HG03060 (cell line): ENCODE measurements around the gene ADARB2.
"Not testable (repeated sequence)": the region's sequence is repeated elsewhere in the genome, so short reads cannot be mapped to it uniquely, and the experiment has no call there.

Experiments
- ATAC-seq: cut with Tn5 transposase; IDR thresholded peaks from one replicate; pipeline ENCODE4 v1.9.1; 2021; ENCODE audit warnings: low read depth, moderate number of reproducible peaks; ENCODE audit not compliant: unreplicated experiment

ADARB2 gene

GRCh38 chr10:1230592-1231275 lies 506.6 kb downstream of the ADARB2 start:
- ATAC-seq, result no peak

- ATAC-seq, result no peak
Measured at GRCh38 chr10:1230138-1230537, 507.2 kb downstream of the ADARB2 start.

GRCh38 chr10:1229574-1229973 lies 507.8 kb downstream of the ADARB2 start:
- ATAC-seq, result no peak

GRCh38 chr10:1229116-1229515 lies 508.2 kb downstream of the ADARB2 start:
- no peak for ATAC-seq

- ATAC-seq, result no peak
Measured at GRCh38 chr10:1228467-1228975, 508.8 kb downstream of the ADARB2 start.

- no peak for ATAC-seq
Measured at GRCh38 chr10:1227510-1228402, 509.6 kb downstream of the ADARB2 start.

- not testable (repeated sequence) for ATAC-seq
Measured at GRCh38 chr10:1226907-1227306, 510.4 kb downstream of the ADARB2 start.

- not testable (repeated sequence) for ATAC-seq
Measured at GRCh38 chr10:1219874-1220273, 517.5 kb downstream of the ADARB2 start.

GRCh38 chr10:1217661-1218060 lies 519.7 kb downstream of the ADARB2 start:
- ATAC-seq, result no peak

- ATAC-seq, result no peak
Measured at GRCh38 chr10:1217237-1217587, 520.1 kb downstream of the ADARB2 start.

GRCh38 chr10:1216574-1217236 lies 520.6 kb downstream of the ADARB2 start:
- no peak for ATAC-seq

GRCh38 chr10:1215862-1216573 lies 521.3 kb downstream of the ADARB2 start:
- no peak for ATAC-seq

GRCh38 chr10:1214882-1215540 lies 522.3 kb downstream of the ADARB2 start:
- no peak for ATAC-seq

GRCh38 chr10:1214071-1214675 lies 523.2 kb downstream of the ADARB2 start:
- no peak for ATAC-seq

GRCh38 chr10:1213252-1214070 lies 523.9 kb downstream of the ADARB2 start:
- ATAC-seq, result no peak

GRCh38 chr10:1212571-1213141 lies 524.7 kb downstream of the ADARB2 start:
- no peak for ATAC-seq

- ATAC-seq, result no peak
Measured at GRCh38 chr10:1211844-1212570, 525.3 kb downstream of the ADARB2 start.

GRCh38 chr10:1210667-1211066 lies 526.7 kb downstream of the ADARB2 start:
- ATAC-seq, result no peak
